GM18517 (cell line): ENCODE measurements around the gene ABAT.
"Not testable (repeated sequence)": the region's sequence is repeated elsewhere in the genome, so short reads cannot be mapped to it uniquely, and the experiment has no call there.

Experiments used
- ATAC-seq: cut with Tn5 transposase; IDR thresholded peaks from one replicate; pipeline ENCODE4 v1.9.1; 2021; ENCODE audit warnings: mild to moderate bottlenecking, moderate library complexity; ENCODE audit not compliant: unreplicated experiment

Gene ABAT

GRCh38 chr16:8739151-8739550 is 64.7 kb downstream of the ABAT start:
- no peak for ATAC-seq

- ATAC-seq = no peak
Observed at GRCh38 chr16:8739989-8740704, 65.7 kb downstream of the ABAT start.

GRCh38 chr16:8740775-8741355 is 66.4 kb downstream of the ABAT start:
- no peak for ATAC-seq

- no peak for ATAC-seq
Observed at GRCh38 chr16:8741636-8742035, 67.2 kb downstream of the ABAT start.

GRCh38 chr16:8742068-8742467 is 67.7 kb downstream of the ABAT start:
- ATAC-seq = no peak

GRCh38 chr16:8748944-8749343 is 74.5 kb downstream of the ABAT start:
- ATAC-seq = not testable (repeated sequence)

GRCh38 chr16:8751481-8752311 is 77.3 kb downstream of the ABAT start:
- ATAC-seq = no peak

- ATAC-seq = no peak
Observed at GRCh38 chr16:8752706-8753105, 78.3 kb downstream of the ABAT start.

GRCh38 chr16:8753416-8754054 is 79.1 kb downstream of the ABAT start:
- no peak for ATAC-seq

GRCh38 chr16:8756755-8757154 is 82.3 kb downstream of the ABAT start:
- ATAC-seq = no peak

- no peak for ATAC-seq
Observed at GRCh38 chr16:8758022-8758421, 83.6 kb downstream of the ABAT start.

- no peak for ATAC-seq
Observed at GRCh38 chr16:8760021-8760420, 85.6 kb downstream of the ABAT start.

- no peak for ATAC-seq
Observed at GRCh38 chr16:8761078-8761477, 86.7 kb downstream of the ABAT start.

GRCh38 chr16:8762254-8762653 is 87.8 kb downstream of the ABAT start:
- ATAC-seq = no peak

GRCh38 chr16:8763083-8763482 is 88.7 kb downstream of the ABAT start:
- ATAC-seq = no peak

- ATAC-seq = no peak
Observed at GRCh38 chr16:8763899-8764298, 89.5 kb downstream of the ABAT start.

GRCh38 chr16:8764525-8765250 is 90.3 kb downstream of the ABAT start:
- ATAC-seq = no peak

GRCh38 chr16:8767176-8767575 is 92.8 kb downstream of the ABAT start:
- no peak for ATAC-seq

GRCh38 chr16:8768283-8768682 is 93.9 kb downstream of the ABAT start:
- ATAC-seq = no peak

- no peak for ATAC-seq
Observed at GRCh38 chr16:8768692-8769091, 94.3 kb downstream of the ABAT start.

GRCh38 chr16:8773537-8773936 is 99.1 kb downstream of the ABAT start:
- ATAC-seq = no peak
